Activated gamma-delta T cell treated with anti-CD3 and anti-CD28 coated beads, Interleukin-2, amount 50 U/mL, for 16 hours (primary cell): ENCODE data around the gene ISG15.
A peak's percentile ranks its signal among the peaks of the same experiment; 100 is the strongest.
"Not testable (repeated sequence)": the region's sequence is repeated elsewhere in the genome, so short reads cannot be mapped to it uniquely, and the experiment has no call there.

Source experiments
- DNase-seq: peaks from one replicate; pipeline ENCODE4 v3.0.0-alpha.2; 2020; ENCODE audit warnings: low read depth

Gene ISG15

DNA sequence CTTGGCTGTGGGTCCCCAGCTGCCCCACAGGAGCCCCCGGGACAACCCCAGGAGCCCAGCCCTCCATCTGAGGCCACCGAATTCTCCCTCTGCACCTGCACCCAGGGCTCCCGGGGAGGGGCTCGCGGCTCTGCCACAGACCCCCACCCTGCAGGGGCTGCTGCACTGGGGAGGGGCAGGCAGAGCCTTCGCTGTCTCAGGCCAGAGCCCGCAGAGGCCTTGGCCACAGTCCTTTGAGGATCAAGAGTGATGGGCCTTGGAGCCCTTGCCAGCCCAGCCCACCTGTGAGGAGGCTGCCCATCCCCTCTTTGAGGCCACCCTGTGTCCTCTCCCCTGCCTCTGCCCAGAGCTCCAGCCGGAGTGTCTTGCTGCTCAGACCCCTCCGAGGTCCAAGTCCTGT is 37.9 kb upstream of the ISG15 start:
- no peak for DNase-seq

DNA sequence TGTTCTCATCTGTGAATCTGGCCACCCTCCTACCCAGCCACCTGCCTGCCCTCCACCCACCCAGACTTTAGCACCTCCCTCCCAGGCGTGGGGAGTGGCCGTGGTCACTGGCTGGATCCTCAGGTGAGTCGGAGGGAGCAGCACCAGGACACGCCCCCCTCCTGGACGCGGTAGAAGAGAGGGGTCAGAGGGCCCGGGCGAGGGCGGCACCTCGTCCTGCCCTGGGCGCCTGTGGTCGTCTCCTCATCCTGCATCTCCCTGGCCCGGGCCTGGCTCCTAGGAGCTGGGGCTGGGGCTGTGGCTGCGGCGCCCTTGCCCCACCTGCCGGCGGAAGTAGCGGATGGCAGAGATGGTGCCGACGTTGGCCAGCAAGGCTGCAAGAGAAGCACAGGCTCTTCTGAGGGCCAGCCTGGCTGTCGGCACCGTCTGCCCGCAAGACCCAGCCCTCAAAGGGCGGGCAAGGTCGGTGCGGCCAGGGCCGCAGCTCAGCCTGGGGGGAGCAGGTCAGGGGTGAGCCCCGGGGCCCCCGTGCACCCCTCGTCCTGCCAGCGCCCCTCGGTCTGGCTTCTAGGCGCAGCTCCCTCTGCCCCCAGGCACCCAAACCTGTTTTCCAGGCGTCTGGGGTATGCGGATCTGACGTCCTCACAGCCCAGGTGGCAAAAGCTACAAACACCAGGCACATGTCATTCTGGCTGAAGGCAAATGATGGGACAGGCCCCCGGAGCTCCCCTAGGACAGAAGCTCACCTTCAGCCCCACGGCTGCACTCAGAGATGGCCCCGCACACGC is 37.2 kb upstream of the ISG15 start:
- DNase-seq = peak; percentile 55

DNA sequence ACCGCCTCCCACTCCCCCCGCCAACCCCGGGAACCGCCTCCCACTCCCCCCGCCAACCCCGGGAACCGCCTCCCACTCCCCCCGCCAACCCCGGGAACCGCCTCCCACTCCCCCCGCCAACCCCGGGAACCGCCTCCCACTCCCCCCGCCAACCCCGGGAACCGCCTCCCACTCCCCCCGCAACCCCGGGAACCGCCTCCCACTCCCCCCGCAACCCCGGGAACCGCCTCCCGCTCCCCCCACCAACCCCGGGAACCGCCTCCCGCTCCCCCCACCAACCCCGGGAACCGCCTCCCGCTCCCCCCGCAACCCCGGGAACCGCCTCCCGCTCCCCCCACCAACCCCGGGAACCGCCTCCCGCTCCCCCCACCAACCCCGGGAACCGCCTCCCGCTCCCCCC is 36.5 kb upstream of the ISG15 start:
- not testable (repeated sequence) for DNase-seq

DNA sequence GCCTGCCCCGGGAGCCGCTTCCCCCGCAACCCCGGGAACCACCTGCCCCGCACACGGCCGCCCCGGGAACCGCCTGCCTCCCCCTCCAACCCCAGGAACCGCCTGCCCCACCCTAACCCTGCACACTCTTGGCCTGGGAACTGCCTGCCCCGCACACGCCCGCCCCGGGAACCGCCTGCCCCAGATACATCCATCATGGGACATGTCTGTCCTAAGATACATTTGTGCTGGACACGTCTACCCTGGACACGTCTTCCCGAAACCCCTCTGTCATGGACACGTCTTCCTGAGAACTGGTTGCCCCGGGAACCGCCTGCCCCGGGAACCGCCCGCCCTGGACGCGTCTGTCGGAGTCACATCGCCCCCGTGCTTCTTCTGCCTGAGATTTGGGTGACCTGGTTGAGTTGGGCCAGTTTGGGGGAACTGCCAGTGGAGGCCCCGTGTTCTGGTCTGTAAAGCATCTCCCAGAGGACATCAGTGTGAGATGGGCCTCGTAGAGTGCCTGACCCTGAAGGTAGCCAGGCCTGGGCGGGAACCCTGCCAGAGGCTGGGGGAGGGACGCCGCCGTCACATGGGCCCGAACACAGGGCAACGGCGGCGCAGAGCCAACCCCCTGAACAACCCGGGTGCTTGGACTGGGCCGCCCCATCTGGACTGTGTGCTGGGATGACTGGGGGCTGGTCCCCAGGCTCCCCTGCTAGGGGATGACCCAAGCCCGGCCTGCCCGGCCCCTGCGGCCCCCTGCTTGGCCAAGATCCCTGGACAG is 35.0 kb upstream of the ISG15 start:
- DNase-seq = no peak

DNA sequence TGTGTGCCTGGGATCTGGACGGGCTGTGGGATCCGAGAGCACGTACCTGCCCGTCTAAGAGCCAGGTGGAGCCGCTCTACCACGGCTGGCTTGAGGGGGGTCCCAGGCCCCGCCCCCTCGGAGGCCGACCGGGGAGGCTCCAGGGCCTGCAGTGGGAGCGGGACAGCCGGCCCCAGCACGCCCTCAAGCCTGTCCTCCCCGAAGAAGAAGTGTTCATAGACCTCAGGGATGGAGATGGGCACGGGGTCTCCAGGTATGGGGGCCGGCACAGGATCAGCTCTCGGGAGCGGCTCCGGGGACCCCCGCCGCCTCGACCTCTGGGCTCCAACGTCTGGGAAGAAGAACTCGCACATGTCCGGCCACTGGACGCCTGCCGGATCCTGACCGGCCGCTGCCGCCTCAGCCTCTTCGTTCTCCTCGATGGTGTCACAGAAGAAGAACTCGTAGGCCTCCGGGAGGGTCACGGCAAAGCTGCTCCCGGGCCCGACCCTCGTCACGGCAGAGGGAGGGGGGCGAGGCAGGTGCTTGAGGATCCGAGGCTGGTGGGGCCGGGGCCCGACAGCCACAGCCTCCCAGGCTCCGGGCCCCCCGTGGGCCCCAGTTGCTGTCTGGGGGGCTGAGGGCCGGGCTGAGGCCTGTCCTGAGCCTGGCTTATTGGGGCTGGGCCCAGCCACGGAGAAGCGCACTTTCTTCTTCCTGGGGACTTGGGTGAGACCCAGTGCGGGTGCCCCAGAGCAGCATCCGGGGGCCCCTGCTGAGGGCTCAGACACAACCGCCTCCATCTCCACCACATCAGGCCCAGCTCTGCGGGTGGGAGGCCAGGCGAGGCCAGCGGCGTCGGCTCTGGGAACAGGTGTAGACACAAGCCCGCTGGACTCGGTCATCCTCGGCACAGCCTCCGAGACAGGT is 34.2 kb upstream of the ISG15 start:
- DNase-seq = no peak

DNA sequence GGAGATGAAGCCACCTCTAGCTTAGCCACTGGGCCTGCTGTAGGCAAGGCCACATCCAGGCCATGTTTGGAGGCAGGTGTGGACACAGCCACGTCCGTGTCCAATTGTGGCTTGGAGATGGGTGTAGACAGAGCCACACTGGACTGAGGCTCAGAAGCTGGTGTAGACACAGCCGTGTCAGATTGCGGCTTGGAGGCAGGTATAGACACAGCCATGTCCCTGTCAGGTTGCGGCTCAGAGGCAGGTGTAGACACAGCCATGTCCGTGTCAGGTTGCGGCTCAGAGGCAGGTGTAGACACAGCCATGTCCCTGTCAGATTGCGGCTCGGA is 33.6 kb upstream of the ISG15 start:
- no peak for DNase-seq

DNA sequence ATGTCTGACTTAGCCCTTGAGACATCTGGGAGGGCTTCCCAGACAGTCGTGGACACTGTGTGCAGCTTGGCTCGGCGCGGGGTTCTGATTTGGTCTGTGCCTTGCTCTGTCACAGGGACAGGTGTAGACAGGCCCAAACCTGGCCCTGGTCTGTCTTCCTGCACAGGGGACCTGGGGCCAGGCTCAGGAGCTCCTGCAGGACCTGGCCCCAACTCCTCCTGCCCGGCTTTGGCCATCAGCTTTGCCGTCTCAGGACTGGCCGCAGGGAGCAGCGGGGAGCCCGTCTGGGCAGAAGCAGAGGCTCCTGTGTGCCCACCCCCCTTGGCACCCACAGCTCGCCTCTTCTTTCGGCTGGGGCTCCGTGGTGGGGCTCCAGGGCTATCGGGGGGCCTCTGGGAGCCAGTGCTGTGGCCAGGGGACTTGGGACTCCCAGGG is 33.1 kb upstream of the ISG15 start:
- no peak for DNase-seq

DNA sequence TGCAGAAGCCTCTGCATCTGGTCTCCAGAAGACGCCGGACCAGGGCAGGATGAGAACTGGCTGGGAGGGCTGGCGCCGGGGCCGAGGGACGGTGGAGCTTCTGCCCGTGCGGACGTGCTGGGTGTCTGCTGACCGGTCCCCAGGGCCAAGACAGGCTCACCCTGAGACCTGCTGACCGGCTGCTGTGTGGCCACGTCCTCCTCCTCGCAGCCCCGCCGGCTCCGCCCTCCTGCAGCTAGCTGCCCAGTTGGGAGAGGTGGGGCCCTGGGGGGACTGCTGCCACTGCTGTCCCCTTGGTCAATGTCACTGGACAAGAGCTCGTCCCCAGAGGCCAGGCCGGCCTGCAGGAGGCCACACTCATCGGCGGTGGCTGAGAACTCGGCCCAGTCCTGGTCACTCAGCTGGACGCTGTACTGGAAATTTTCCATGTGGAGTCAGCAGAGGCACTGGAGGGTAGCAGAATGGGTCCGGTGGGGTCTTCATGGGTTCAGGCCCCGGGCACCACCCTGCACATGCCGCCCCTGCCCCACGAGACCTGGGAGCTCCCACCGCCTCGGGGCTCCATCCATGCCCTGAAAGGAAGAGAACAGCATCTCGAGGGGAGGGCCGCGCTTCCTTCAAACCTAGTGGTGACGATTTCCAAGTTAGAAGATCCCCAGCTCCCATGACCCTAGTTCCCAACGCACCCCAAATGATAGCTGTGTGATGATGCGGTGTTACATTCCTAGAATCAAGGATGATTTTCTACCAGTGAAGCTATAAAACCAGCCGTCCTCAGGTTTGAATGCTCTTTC is 32.5 kb upstream of the ISG15 start:
- DNase-seq = no peak

DNA sequence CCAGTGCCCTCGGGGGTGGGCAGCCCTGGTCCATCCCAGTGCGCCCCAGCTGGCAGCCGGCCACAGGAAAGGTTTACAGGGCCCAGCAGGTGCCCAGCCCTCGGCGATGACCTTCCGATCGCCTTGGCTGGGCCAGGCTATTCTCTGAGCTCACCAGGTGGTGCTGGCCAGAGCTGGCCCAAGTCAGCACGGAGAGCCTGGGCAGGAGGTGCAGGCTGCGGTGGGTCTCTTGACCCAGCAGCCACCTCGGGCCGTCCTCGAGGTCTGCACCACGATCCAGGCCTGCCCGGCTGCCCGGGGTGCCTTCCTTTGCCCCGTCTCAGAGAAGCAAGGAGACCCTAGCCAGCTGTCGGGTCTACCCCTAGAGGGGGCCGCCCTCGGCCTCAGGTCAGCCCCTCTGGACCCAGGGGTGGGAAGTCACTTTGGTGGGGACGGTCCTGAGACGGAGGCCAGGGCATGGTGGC is 31.8 kb upstream of the ISG15 start:
- DNase-seq = no peak

DNA sequence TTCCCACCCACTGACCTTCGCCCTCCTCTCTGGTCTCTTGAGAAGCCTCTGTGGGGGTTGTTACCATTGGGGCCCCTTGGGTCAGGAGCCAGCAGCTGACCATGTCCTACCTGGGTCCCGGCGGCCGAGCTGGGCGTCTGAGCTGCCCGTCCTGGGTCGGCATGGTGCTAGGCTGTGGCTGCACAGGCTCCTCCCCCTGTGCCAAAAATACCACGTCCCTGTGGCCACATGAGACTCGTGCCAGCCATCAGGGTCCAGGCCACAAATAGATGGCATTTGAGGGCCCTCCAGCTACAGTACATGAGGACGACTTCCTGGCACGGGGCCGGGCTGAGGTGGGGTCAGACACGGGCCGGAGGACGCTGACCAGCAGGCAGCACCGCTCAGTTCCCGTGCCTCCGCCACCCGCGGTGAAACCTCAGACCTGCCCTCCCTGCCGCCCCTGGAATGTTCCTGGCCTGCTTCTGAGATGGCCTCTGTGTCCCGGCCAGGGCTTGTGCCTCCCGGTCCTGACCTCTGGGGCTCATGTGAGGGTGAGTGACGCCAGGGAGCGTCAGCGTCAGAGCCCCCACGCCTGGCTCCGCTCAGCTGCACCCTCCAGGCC is 31.2 kb upstream of the ISG15 start, which contains the start of gene PERM1:
TSS of gene PERM1 (minus strand) at position 139 of the 604 bp plus-strand sequence. CDS start 1,064 bp downstream, outside the sequence.
- no peak for DNase-seq

DNA sequence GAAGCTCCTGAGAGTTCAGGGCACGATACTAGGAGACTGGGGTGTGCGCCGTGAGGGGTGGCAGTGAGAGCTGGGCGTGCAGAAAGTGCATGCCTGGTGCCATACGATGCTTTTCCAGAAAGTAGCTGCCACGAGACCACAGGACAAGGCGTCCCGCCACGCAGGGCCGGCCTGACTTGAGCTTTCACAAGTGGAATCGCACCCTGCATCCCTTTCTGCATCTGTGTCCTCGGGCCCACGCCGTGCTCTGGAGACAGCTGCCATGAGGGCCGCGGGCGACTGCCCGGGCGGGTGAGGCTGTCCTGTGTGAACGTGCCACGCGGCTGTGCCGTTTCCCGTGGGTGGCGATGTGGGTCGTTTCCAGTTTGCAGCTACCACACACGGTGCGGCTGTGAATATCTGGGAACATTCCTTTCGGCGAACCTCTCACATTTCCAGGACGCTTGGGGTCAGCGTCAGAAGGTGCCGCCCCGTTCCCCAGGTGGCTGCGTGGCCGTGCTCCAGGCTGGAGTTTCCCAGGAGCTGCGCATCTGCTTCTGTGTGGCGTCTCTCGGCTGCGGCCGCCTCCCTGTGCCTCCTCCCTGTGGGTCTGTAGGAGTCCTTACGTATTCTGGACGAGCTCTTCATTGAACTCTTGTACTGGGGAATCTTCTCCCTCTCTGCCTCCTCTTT is 30.4 kb upstream of the ISG15 start:
- no peak for DNase-seq

DNA sequence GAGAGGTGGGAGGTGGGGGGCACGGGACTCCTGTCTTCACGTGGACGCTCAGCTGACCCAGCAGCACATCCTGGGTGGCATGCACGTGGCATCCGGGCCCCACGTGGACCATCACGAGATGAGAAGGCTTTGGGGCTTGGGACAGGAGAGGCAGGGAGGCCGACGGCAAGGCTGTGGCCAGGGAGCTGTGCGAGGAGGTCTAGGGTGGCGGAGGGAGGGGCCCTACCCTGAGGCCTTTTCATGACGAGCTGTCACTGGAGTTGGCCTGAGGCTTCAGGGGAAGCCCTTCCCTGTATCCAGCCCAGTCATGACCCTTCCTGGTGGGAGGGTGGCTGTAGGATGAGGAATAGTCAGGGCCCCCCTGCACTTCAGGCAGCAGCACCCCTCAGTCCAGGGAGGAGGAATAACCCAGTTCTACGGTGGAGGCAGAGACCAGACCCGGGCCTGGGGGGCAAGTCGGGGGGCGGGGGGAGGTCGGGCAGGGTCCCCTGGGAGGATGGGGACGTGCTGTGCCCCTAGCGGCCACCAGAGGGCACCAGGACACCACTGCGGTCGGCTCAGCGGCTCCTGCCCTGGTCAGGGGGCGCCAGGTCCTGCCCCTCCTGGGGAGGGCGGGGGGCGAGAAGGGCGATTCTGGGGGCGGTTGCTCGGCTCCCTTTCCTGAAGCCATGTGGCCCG is 29.4 kb upstream of the ISG15 start:
- DNase-seq = peak; percentile 51

DNA sequence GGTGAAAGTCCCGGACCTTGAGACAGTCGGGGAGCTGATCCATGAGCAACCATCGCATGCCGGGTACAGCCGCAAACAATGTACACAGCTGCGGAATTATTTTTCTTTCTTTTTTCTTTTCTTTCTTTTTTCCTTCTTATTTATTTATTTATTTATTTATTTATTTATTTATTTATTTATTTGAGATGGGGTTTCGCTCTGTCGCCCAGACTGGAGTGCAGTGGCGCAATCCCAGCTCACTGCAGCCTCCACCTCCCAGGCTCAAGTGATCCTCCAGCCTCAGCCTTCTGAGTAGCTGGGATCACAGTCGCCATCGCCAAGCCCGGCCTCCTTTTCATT is 28.9 kb upstream of the ISG15 start:
- DNase-seq = no peak

DNA sequence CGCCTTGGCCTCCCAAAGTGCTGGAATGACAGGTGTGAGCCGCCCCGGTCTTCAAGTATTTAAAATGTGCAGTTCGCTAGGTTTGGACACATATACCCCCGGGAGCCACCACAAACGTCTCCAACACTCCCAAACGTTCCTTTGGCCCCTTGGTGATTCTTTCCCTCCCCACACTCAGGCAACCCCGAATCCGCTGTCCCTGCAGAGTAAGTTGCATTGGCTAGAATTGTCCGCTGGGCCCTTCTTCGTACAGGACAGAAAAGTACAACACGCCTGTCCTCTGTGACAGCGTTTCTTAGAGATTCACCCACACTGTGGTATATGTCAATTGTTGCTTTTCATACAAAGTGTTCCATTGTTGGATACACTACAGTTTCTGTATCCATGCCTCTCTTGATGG is 28.2 kb upstream of the ISG15 start:
- no peak for DNase-seq

DNA sequence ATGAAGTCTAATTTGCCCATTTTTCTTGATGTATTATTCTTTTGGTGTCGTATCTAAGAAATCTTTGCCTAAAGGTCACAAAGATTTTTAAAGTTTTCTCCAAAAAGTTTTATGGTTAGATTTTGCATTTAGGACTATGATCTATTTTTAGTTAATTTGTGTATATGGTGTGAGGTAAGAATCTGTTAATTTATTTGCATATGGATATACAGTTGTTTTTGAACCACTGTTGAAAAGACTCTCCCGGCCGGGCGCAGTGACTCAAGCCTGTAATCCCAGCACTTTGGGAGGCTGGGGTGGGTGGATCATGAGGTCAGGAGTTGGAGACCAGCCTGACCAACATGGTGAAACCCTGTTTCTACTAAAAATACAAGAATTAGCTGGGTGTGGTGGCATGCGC is 25.2 kb upstream of the ISG15 start:
- DNase-seq = not testable (repeated sequence)

DNA sequence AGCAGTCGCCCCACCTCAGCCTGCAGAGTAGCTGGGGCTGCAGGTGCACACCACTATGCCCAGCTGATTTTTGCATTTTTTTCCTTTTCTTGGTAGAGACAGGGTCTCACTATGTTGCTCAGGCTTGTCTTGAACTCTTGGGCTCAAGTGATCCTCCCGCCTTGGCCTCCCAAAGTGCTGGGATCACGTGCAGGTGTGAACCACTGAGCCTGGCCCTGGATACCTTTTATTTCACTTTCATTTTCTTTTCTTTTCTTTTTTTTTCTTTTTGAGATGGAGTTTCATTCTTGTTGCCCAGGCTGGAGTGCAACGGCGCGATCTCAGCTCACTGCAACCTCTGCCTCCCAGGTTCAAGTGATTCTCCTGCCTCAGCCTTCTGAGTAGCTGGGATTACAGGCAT is 22.0 kb upstream of the ISG15 start:
- DNase-seq = not testable (repeated sequence)

DNA sequence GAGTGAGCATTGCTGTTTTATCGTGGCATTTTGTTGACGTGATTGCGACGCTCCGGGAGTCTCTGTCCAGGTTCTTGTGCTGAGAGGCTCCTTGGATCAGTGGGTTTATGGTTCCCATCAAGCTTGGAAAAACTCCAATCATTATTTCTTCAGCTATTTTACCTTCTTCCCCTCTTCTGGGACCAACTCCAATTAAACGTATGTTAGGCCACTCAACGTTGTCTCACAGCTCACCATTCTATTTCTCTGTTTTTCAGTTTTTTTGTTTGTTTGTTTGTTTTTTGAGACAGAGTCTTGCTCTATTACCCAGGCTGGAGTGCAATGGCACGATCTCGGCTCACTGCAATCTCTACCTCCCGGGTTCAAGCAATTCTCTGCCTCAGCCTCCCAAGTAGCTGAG is 21.4 kb upstream of the ISG15 start:
- no peak for DNase-seq

DNA sequence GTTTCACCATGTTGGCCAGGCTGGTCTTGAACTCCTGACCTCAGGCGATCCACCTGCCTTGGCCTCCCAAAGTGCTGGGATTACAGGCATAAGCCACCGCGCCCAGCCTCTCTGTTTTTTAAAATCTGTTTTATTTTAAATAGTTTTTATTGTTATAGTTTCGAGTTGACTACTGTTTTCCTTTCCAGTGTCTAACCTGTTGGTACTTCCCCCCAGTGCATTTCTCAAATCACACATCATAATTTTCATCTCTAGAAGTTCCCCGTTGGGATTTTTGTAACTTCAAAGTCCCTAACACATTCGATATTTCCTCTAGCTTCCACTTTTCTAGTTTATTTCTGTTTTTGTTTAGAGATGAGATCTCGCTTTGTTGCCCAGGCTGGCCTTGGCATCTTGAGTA is 20.9 kb upstream of the ISG15 start:
- no peak for DNase-seq

DNA sequence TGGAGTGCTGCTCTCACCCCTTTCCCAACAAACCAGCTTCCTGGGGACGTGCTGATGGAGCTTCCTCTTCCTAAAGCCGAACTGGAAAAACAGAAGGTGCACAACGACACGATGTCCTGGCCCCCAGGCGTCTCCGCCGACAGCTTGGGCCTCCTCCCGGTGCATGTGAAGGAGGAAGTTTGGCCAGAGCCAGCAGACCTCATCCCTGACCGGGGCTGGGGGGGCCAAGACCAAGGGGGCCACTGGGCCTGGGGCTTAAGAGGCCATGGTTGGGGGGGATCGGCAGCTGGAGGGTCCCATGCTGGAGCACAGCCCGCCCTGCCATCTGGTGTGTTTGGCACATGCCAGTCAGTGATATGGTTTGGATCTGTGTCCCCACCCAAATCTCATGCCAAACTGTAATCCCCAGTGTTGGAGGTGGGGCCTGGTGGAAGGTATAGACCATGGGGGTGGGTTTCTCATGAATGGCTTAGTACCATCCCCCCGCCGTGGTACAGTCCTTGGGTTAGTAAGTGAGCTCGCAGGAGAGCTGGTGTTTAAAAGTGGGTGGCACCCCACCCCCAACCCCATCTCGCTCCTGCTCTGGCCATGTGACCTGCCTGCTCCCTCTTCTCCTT is 19.8 kb upstream of the ISG15 start:
- no peak for DNase-seq

DNA sequence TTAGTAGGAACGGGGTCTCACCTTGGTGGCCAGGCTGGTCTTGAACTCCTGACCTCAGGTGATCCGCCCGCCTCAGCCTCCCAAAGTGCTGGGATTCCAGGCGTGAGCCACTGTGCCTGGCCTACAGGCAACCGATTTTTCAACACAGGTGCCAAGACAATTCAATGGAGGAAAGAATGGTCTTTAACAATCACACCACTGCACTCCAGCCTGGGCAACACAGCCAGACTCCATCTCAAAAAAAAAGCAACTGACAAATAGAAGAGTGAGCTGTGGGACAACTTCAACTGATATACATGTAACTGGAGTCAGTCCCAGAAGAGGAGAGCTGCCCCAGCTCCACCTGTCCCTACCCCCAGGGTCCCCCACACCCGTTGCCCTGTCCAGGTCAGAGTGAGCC is 18.8 kb upstream of the ISG15 start:
- not testable (repeated sequence) for DNase-seq
